Brain microvascular endothelial cell (primary cell): Measurements from ENCODE around the gene GGCX.

Source experiments
- DNase-seq: peaks from one replicate; pipeline ENCODE4 v3.0.0-alpha.2; 2020
- H3K27ac ChIP-seq: fragments of 250-450 bp; sonication (Bioruptor Pico); 2 replicates; pipeline ENCODE4 v1.5.1; 2020; ENCODE audit warnings: mild to moderate bottlenecking, moderate library complexity
- H3K27me3 ChIP-seq: fragments of 250-450 bp; sonication (Bioruptor Pico); replicated peaks from 2 replicates; pipeline ENCODE4 v1.5.1; 2020; ENCODE audit warnings: mild to moderate bottlenecking
- H3K36me3 ChIP-seq: fragments of 250-450 bp; sonication (Bioruptor Pico); replicated peaks from 2 replicates; pipeline ENCODE4 v1.5.1; 2020; ENCODE audit warnings: mild to moderate bottlenecking
- H3K4me3 ChIP-seq: 2 replicates; pipeline ENCODE4 v1.5.1; 2011; ENCODE audit warnings: low read depth, mild to moderate bottlenecking, control low read depth, low read length, moderate library complexity
- in situ Hi-C: cut with HindIII; loops from 2 replicates; pipeline ENCODE4 v1.10.0; 2017; ENCODE audit warnings: low sequenced_read_pairs, low pct_ligation_motif_present
- TF ChIP-seq, protein P1 (sequence below): IDR thresholded peaks from 2 replicates; pipeline ENCODE4 v1.5.1; 2011; ENCODE audit warnings: low read depth, mild to moderate bottlenecking, moderate library complexity, low read length, control low read depth, inconsistent platforms; ENCODE audit errors: missing control alignments

The GGCX gene

DNA sequence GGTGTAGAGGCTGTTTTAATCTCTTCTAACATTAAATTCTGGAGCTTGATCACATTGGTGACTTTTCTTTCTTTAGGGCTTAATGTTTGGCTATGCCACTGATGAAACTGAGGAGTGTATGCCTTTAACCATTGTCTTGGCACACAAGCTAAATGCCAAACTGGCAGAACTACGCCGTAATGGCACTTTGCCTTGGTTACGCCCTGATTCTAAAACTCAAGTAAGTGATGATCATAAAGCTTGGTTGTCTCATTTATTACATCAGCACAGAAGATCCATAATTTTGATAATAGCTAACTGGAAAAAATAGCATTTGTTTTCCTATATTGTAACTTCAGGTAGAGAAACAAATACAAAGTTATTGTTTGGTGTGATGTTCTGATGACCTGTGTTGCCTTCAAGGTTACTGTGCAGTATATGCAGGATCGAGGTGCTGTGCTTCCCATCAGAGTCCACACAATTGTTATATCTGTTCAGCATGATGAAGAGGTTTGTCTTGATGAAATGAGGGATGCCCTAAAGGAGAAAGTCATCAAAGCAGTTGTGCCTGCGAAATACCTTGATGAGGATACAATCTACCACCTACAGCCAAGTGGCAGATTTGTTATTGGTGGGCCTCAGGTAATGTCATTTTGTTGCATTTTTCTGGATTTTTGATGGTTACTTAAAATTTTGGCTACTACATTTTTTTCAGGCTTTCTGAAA lies 19.4 kb downstream of the GGCX start:
- no peak for DNase-seq
- in situ Hi-C loops: no loop called here
- TF ChIP-seq, protein P1, sequence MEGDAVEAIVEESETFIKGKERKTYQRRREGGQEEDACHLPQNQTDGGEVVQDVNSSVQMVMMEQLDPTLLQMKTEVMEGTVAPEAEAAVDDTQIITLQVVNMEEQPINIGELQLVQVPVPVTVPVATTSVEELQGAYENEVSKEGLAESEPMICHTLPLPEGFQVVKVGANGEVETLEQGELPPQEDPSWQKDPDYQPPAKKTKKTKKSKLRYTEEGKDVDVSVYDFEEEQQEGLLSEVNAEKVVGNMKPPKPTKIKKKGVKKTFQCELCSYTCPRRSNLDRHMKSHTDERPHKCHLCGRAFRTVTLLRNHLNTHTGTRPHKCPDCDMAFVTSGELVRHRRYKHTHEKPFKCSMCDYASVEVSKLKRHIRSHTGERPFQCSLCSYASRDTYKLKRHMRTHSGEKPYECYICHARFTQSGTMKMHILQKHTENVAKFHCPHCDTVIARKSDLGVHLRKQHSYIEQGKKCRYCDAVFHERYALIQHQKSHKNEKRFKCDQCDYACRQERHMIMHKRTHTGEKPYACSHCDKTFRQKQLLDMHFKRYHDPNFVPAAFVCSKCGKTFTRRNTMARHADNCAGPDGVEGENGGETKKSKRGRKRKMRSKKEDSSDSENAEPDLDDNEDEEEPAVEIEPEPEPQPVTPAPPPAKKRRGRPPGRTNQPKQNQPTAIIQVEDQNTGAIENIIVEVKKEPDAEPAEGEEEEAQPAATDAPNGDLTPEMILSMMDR: no peak
- Histone ChIP-seq H3K36me3 (peaks cover 55% of the 10 kb centered on the region), H3K27ac (no peak overlapping the region), H3K27me3 (no peaks in the 10 kb centered on the region), H3K4me3 (peak overlapping the region; percentile 100)

DNA sequence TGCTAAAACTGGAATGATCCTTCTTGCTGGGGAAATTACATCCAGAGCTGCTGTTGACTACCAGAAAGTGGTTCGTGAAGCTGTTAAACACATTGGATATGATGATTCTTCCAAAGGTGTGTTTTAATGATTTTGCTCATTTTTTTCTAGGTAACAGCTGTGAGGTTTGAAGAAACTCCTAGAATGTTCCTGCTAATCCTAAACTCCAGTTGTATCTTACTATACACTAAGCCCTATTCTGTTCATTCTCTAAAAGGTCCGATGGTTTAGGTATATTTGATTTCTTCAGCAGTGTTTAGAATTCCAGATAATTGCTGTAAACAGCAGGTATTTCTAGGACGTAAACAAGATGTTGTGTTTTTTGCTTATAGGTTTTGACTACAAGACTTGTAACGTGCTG lies 20.0 kb downstream of the GGCX start:
- H3K27ac ChIP-seq: no peak overlapping the region
- peaks cover 52% of the 10 kb centered on the region for H3K36me3 ChIP-seq
- TF ChIP-seq, protein P1: no peak
- H3K27me3 ChIP-seq: no peaks in the 10 kb centered on the region
- in situ Hi-C loops: no loop called here
- no peak for DNase-seq
- H3K4me3 ChIP-seq: peak overlapping the region; percentile 100

DNA sequence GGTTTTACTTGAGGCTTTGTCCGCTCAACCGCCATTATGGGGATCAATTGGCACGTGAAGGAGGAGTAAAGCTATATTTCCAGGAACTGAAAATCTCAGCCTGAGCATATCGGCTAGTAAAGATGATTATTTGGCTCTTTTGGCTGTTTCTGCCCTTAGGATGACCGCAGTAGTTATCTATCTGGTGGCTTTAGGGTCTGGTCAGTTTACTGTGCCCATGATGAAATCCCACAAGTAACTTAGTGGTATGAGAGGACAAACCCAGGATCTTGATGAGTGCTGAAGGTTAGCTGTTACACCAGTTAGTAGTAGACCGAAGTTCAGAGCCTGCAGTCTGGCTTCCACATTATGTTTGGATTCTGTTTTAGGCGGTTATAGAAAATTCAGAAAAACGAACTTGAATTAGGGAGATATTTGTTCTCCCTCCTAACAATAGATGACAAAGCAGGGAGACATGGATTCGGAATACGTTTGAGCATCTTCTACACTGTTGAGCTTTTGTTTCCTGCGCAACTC lies 21.1 kb downstream of the GGCX start:
- H3K4me3 ChIP-seq: peak overlapping the region; percentile 100
- no peak for DNase-seq
- TF ChIP-seq, protein P1: no peak
- in situ Hi-C loops: no loop called here
- H3K36me3 ChIP-seq: peaks cover 42% of the 10 kb centered on the region
- H3K27ac ChIP-seq: peak overlapping the region; percentile 98
- no peaks in the 10 kb centered on the region for H3K27me3 ChIP-seq

DNA sequence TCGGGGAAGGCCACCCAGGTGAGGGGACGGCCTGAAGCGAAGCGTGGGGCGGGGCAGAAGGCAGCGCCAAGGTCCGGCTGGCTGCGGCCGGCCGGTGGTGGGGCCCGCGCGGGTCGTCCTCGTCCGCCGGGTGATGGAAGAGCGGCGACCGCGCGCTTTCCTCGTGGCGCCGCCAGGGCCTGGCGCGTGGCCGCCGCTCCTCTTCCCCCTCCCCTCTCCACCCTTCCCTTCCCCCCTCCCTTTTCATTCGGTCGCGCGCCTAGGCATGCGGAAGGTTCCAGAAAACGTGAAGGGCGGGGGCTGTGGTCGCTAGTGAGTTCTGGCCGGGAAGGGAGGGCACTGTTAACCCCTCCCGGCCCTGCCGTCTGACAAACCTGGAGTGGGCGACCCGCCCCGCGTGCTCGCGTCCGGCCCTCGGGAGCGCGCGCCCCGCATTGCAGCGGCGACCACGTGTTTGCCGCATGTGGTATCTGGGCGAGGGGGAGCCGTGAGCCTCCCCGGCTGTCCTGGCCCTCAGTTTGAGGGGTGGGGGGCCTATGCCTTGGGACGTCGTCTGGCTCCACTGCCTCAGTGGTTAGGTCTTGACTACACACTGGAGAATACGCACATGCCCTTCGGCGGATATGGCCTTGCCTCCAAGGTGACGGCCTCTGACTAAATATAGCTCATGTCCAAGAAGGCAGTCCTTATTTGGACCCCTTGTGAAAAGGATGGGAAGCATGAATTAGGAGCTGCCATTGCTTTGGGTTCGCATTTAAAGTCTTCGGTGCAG lies 21.7 kb downstream of the GGCX start:
- in situ Hi-C loops: no loop called here

DNA sequence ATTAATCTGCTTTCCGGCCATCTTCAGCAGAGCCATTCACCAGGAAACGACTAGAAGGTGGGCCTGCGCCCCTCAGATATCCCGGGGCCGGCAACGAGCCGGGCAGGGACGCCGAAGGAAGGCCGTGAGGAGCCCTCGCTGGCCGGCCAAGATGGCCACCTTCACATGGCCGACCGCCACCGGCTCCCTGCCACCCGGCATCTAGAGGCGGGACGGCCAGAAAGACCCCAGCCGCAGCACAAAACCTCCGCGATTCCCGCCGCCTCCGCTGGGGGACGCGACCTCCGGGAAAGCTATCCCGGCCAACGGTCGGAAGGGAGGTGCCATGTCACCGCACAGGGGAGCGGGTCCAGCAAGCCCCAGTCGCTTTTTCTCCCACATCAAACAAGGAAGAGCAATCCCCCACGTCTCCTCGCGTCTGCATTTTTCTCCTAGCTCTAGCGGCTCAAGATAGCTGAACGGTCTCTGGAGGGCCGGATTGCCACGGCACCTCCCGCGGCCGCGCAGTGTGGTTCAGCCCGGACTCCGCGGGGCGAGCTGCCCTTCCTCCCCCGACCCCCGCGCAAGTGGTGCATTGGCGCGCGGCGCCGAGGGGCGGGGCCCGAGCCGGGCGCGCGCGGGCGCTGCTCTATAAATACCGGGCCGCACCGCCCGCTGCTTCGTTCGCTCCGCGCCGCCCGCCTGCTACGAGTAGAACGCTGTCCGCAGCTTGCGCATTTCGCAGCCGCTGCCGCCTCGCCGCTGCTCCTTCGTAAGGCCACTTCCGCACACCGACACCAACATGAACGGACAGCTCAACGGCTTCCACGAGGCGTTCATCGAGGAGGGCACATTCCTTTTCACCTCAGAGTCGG lies 22.6 kb downstream of the GGCX start, which contains the start of gene MAT2A:
TSS of gene MAT2A (plus strand) at position 662 of the 854 bp plus-strand sequence. CDS start at position 782, 120 bp downstream.
- in situ Hi-C loops: no loop called here
- H3K27ac ChIP-seq: peak within 1 kb of the TSS; percentile 98
- peak; percentile 78 for DNase-seq
- peaks cover 32% of the 10 kb centered on the region for H3K36me3 ChIP-seq
- TF ChIP-seq, protein P1: peak; percentile 85
- peak within 1 kb of the TSS; percentile 100 for H3K4me3 ChIP-seq
- no peaks in the 10 kb centered on the region for H3K27me3 ChIP-seq

More for the DNA sequence above, 21.7 kb downstream of the GGCX start:
- DNase-seq: peak; percentile 37
- H3K27me3 ChIP-seq: no peaks in the 10 kb centered on the region
- peak overlapping the region; percentile 100 for H3K4me3 ChIP-seq
- TF ChIP-seq, protein P1: no peak
- peak overlapping the region; percentile 98 for H3K27ac ChIP-seq
- peaks cover 39% of the 10 kb centered on the region for H3K36me3 ChIP-seq
